Measurements from ENCODE around the gene ZNF181.
"Not testable (repeated sequence)": the region's sequence is repeated elsewhere in the genome, so short reads cannot be mapped to it uniquely, and the experiment has no call there.

The ZNF181 gene

DNA sequence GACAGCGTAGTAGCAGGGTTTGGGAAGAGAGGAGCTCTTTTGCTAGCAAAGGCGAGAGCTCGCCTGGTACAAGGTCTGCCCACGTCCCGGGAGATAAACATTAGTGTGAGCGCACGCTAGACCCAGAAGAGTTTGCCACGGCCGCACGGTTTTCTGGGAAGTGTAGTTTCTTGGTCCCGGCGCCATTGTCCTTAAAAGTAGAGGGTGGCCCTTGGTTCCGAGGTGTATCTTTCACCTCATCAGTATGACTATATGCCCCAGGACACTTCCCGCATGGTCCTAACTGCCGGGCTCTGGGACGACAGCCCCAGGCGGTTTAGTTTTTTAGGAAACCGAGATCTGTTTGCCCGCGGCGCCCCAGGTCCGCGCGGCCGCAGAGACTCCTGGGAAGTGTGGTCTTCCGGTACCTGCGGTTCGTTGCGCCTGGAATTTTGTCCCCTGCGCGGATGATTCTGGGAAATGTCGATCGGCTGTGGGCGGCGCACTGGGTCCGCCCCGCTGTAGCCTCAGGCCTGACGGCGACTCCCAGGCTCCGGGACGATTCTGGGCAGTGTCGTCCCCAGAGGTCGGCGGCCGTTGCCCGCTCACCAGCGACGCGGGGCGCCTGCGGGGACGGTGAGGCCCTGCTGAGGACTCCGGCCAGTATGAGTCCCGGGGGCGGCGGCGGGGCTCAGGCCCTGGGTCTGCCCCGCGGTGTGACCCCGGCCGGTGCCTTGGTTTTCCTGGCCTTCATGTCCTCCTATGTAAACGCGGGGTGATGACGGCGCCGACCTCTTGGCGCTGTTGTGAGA is at the start of gene ZNF181:
ZNF181 (plus strand) TSS at position 498 of the 791 bp plus-strand sequence. CDS start 795 bp downstream, outside the sequence.
- H3K4me3 ChIP-seq (ENCODE audit: insufficient read length, low read depth): peak within 1 kb of the TSS; percentile 55
- no peak for TF ChIP-seq SUZ12 (IDR thresholded peaks at IDR 0.05; ENCODE audit: extremely low read depth, insufficient read depth, insufficient read length)
- TF ChIP-seq YY1 (IDR thresholded peaks at IDR 0.05; ENCODE audit: insufficient read depth, insufficient read length): peak; percentile 65
- H3K4me1 ChIP-seq (ENCODE audit: insufficient read depth, insufficient read length): no peaks in the 10 kb centered on the region
- no peaks in the 10 kb centered on the region for H3K27me3 ChIP-seq (ENCODE audit: insufficient read depth, insufficient read length)
- H3K9me3 ChIP-seq (ENCODE audit: insufficient read depth, low read length): no peaks in the 10 kb centered on the region
- H3K36me3 ChIP-seq (ENCODE audit: insufficient read depth, insufficient read length, low read length): no peaks in the 10 kb centered on the region
- peak within 1 kb of the TSS; percentile 79 for H3K9ac ChIP-seq (ENCODE audit: insufficient read length, low read depth)
- DNase-seq (ENCODE audit: low read depth, low spot score): peak; percentile 75

DNA sequence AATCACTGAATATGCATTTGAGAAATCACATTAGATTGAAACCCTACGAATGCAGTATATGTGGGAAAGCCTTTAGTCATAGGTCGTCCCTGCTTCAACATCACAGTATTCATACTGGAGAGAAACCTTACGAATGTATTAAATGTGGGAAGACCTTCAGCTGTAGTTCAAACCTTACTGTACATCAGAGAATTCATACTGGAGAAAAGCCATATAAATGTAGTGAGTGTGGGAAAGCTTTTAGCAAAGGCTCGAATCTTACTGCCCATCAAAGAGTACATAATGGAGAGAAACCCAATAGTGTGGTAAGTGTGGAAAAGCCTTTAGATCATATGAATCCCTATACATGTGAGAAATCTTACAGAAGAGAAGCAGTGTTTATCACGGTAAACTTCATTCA is 48.8 kb upstream of the ZNF181 start:
- not testable (repeated sequence) for H3K9ac ChIP-seq (ENCODE audit: insufficient read length, low read depth); H3K4me1 ChIP-seq (ENCODE audit: insufficient read depth, insufficient read length); H3K27me3 ChIP-seq (ENCODE audit: insufficient read depth, insufficient read length); DNase-seq (ENCODE audit: low read depth, low spot score); H3K4me3 ChIP-seq (ENCODE audit: insufficient read length, low read depth)
- Histone ChIP-seq H3K9me3 (ENCODE audit: insufficient read depth, low read length) (peaks cover 35% of the 10 kb centered on the region), H3K36me3 (ENCODE audit: insufficient read depth, insufficient read length, low read length) (peaks cover 37% of the 10 kb centered on the region)

DNA sequence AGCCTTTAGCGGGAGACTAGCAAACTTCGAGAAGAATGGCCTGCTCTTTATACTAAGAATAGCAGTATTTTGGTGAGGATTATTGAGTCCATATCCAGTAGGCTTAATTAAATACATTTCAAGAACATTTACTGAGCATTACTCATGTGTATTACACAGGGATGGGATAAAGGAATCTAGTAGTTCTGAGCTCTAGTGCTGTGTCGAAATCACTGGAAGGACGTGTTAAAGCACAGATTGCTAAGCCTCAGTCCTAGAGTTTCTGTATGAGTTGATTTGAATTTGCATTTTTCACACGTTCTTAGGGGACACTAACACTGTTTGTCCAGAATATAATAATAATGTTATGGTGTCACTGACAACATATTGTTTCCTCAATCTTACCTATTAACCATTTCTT is 47.6 kb upstream of the ZNF181 start:
- TF ChIP-seq SUZ12 (IDR thresholded peaks at IDR 0.05; ENCODE audit: extremely low read depth, insufficient read depth, insufficient read length) (no peak), YY1 (IDR thresholded peaks at IDR 0.05; ENCODE audit: insufficient read depth, insufficient read length) (no peak), ZNF274 (IDR thresholded peaks at IDR 0.05; ENCODE audit: low read depth, low read length) (no peak)
- no peak for DNase-seq (ENCODE audit: low read depth, low spot score)
- peaks cover 28% of the 10 kb centered on the region for H3K36me3 ChIP-seq (ENCODE audit: insufficient read depth, insufficient read length, low read length)
- no peak overlapping the region for H3K4me3 ChIP-seq (ENCODE audit: insufficient read length, low read depth)
- peaks cover 35% of the 10 kb centered on the region for H3K9me3 ChIP-seq (ENCODE audit: insufficient read depth, low read length)
- H3K4me1 ChIP-seq (ENCODE audit: insufficient read depth, insufficient read length): no peaks in the 10 kb centered on the region
- H3K27me3 ChIP-seq (ENCODE audit: insufficient read depth, insufficient read length): no peaks in the 10 kb centered on the region
- H3K9ac ChIP-seq (ENCODE audit: insufficient read length, low read depth): no peak overlapping the region

DNA sequence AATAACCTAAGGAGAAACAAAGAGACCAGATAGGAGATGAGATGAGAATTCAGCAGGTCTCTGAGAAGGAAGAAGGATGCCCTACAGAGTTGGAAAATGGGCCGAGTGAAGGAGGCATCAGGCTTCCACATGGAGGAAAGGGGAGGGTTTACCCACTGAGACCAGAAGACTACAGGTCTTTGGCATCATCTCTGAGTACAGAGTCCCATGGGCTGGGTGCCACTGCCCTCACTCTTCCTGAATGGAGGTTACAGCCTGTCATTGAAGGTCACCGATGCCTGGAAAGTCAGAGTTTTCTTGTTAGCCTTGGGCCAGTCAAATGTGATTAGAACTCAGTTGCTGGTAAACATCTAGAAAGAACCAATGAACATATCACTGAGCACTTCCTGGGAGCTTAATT is 46.7 kb upstream of the ZNF181 start:
- peaks cover 23% of the 10 kb centered on the region for H3K36me3 ChIP-seq (ENCODE audit: insufficient read depth, insufficient read length, low read length)
- no peaks in the 10 kb centered on the region for H3K27me3 ChIP-seq (ENCODE audit: insufficient read depth, insufficient read length)
- H3K9me3 ChIP-seq (ENCODE audit: insufficient read depth, low read length): peaks cover 35% of the 10 kb centered on the region
- DNase-seq (ENCODE audit: low read depth, low spot score): no peak
- TF ChIP-seq SUZ12 (IDR thresholded peaks at IDR 0.05; ENCODE audit: extremely low read depth, insufficient read depth, insufficient read length): no peak
- TF ChIP-seq YY1 (IDR thresholded peaks at IDR 0.05; ENCODE audit: insufficient read depth, insufficient read length): no peak
- no peak for TF ChIP-seq ZNF274 (IDR thresholded peaks at IDR 0.05; ENCODE audit: low read depth, low read length)
- no peaks in the 10 kb centered on the region for H3K4me1 ChIP-seq (ENCODE audit: insufficient read depth, insufficient read length)
- no peak overlapping the region for H3K4me3 ChIP-seq (ENCODE audit: insufficient read length, low read depth)
- H3K9ac ChIP-seq (ENCODE audit: insufficient read length, low read depth): no peak overlapping the region

DNA sequence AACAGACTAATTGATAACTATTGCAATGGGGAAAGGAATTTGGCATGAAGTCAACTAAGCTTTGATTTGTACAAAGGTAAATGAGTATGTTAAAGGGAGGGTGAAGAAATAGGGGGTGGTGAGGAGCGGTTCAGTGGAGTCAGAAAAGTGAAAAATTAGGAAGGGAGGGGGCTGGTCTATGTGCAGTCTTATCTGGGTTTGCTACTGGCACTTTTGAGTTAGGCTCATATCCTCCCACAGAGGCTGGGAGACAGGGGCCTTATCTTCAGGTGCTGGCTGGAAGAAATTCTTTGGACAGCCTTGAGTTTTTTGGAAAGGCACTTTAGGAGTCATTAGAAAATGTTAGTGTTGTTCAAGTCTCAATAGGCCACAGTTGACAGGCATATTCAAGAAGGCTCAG is 45.5 kb upstream of the ZNF181 start:
- DNase-seq (ENCODE audit: low read depth, low spot score): no peak
- Histone ChIP-seq H3K9me3 (ENCODE audit: insufficient read depth, low read length) (peaks cover 24% of the 10 kb centered on the region), H3K4me1 (ENCODE audit: insufficient read depth, insufficient read length) (no peaks in the 10 kb centered on the region), H3K9ac (ENCODE audit: insufficient read length, low read depth) (no peak overlapping the region), H3K27me3 (ENCODE audit: insufficient read depth, insufficient read length) (no peaks in the 10 kb centered on the region), H3K36me3 (ENCODE audit: insufficient read depth, insufficient read length, low read length) (peaks cover 15% of the 10 kb centered on the region), H3K4me3 (ENCODE audit: insufficient read length, low read depth) (no peak overlapping the region)
- TF ChIP-seq SUZ12 (IDR thresholded peaks at IDR 0.05; ENCODE audit: extremely low read depth, insufficient read depth, insufficient read length) (no peak), YY1 (IDR thresholded peaks at IDR 0.05; ENCODE audit: insufficient read depth, insufficient read length) (no peak), ZNF274 (IDR thresholded peaks at IDR 0.05; ENCODE audit: low read depth, low read length) (no peak)

DNA sequence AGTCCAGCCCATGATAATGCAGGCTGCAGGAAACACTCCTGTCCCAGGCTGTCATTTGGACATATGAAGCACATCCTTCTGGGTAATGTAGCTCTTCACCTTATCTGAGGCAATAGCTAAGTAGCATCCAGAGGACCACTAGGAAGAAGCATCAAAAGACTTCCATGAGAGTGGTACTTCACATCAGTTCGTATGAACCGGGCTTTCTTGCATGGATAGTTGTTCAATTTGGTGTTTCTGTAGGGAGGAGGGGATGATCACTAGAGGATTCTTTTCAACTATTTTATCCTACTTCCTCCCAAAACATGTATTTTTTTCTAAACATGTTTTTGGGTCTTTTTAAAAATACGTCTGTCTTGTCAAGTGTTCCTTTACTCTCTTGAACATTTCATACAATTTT is 43.7 kb upstream of the ZNF181 start:
- DNase-seq (ENCODE audit: low read depth, low spot score): no peak
- Histone ChIP-seq H3K36me3 (ENCODE audit: insufficient read depth, insufficient read length, low read length) (no peaks in the 10 kb centered on the region), H3K27me3 (ENCODE audit: insufficient read depth, insufficient read length) (no peaks in the 10 kb centered on the region), H3K4me1 (ENCODE audit: insufficient read depth, insufficient read length) (no peaks in the 10 kb centered on the region), H3K9ac (ENCODE audit: insufficient read length, low read depth) (no peak overlapping the region), H3K4me3 (ENCODE audit: insufficient read length, low read depth) (no peak overlapping the region), H3K9me3 (ENCODE audit: insufficient read depth, low read length) (peaks cover 6% of the 10 kb centered on the region)
- TF ChIP-seq SUZ12 (IDR thresholded peaks at IDR 0.05; ENCODE audit: extremely low read depth, insufficient read depth, insufficient read length) (no peak), ZNF274 (IDR thresholded peaks at IDR 0.05; ENCODE audit: low read depth, low read length) (no peak), YY1 (IDR thresholded peaks at IDR 0.05; ENCODE audit: insufficient read depth, insufficient read length) (no peak)

DNA sequence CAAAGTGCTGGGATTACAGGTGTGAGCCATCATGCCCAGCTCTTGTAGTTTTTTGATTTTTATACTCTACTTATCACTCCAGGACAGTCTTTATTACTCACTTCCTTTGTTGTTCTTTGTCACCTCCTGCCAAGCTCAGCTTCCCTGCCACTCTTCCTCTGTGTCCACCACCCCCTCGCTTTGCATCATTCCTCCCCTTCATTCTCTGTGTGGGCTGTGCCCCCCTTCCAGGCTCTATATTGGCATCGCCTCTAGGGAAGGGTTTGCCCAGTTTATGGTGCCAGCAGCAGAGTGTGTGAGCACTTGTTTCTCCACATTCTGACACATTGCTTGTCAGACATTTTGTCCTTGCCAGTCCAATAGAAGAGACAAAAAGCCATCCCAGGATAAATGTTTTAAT is 41.5 kb upstream of the ZNF181 start:
- DNase-seq (ENCODE audit: low read depth, low spot score): no peak
- H3K27me3 ChIP-seq (ENCODE audit: insufficient read depth, insufficient read length): no peaks in the 10 kb centered on the region
- H3K4me1 ChIP-seq (ENCODE audit: insufficient read depth, insufficient read length): no peaks in the 10 kb centered on the region
- no peak overlapping the region for H3K9ac ChIP-seq (ENCODE audit: insufficient read length, low read depth)
- H3K4me3 ChIP-seq (ENCODE audit: insufficient read length, low read depth): no peak overlapping the region
- no peaks in the 10 kb centered on the region for H3K9me3 ChIP-seq (ENCODE audit: insufficient read depth, low read length)
- no peak for TF ChIP-seq YY1 (IDR thresholded peaks at IDR 0.05; ENCODE audit: insufficient read depth, insufficient read length)
- TF ChIP-seq ZNF274 (IDR thresholded peaks at IDR 0.05; ENCODE audit: low read depth, low read length): no peak
- TF ChIP-seq SUZ12 (IDR thresholded peaks at IDR 0.05; ENCODE audit: extremely low read depth, insufficient read depth, insufficient read length): no peak
- no peaks in the 10 kb centered on the region for H3K36me3 ChIP-seq (ENCODE audit: insufficient read depth, insufficient read length, low read length)

Measured in NT2/D1 (cell line).